Endothelial cell of umbilical vein (primary cell): ENCODE measurements around the gene ANKH.

ENCODE experiments used
- POLR2A ChIP-seq: IDR thresholded peaks from 2 replicates; pipeline ENCODE4 v1.6.1; 2012; ENCODE audit warnings: low read depth, mild to moderate bottlenecking, control low read depth, low read length
- TF ChIP-seq, protein P1 (sequence below), 2 donors: IDR thresholded peaks; 1 replicate in 1 of 2; 2 replicates in 1 of 2; pipeline ENCODE4 v1.5.1; 2011; ENCODE audit warnings: low read length in 2 of 2, mild to moderate bottlenecking in 2 of 2, moderate library complexity in 2 of 2, control low read depth in 1 of 2, inconsistent platforms in 1 of 2, low read depth in 1 of 2; ENCODE audit not compliant: insufficient read depth in 1 of 2; ENCODE audit errors: extremely low read depth in 1 of 2

DNA sequence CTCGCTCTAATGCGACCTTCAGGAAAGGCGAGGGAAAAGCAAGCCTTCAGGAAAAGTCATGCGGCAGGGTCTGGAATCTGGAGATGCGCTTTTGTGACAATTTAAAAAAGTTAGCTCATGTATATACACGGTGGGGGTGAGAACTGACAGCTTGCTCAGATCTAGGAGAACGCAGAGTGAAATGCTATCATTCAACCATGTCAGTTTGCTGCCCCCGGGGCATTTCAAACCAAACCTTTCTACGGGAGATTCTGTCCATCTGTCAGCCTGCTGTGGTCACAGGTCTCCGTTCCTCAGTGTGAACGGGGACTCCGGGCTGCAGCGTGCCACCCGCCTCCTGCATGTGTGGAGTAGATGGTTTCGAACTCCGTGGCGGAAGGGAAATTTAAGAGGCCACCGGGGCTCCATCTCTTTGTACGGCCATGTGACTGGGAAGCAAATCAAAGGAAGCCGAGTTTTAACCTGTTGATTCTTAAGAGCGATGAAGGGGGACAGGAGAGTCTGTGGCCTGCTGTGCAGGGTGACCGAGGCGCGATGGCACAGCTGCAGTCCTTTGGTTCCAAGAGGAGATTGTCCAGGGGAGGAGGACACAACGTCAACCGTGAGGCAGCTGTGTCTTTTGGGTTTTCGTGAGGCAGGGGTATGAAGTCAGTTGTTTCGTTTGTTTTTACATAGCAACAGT, 161.1 kb downstream of the ANKH start:
- TF ChIP-seq, protein P1, sequence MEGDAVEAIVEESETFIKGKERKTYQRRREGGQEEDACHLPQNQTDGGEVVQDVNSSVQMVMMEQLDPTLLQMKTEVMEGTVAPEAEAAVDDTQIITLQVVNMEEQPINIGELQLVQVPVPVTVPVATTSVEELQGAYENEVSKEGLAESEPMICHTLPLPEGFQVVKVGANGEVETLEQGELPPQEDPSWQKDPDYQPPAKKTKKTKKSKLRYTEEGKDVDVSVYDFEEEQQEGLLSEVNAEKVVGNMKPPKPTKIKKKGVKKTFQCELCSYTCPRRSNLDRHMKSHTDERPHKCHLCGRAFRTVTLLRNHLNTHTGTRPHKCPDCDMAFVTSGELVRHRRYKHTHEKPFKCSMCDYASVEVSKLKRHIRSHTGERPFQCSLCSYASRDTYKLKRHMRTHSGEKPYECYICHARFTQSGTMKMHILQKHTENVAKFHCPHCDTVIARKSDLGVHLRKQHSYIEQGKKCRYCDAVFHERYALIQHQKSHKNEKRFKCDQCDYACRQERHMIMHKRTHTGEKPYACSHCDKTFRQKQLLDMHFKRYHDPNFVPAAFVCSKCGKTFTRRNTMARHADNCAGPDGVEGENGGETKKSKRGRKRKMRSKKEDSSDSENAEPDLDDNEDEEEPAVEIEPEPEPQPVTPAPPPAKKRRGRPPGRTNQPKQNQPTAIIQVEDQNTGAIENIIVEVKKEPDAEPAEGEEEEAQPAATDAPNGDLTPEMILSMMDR (IDR thresholded peaks at IDR 0.05; ENCODE audit: extremely low read depth in 1 of 2, insufficient read depth in 1 of 2, low read depth in 1 of 2, low read length in 2 of 2) = no peak
- TF ChIP-seq POLR2A = no peak
